Adrenal gland (tissue), 5 donors: ENCODE measurements around the gene SSH2.
"Not testable (repeated sequence)": the region's sequence is repeated elsewhere in the genome, so short reads cannot be mapped to it uniquely, and the experiment has no call there.

Experiments
- CTCF ChIP-seq, 6 experiments: fragments of 450-650 bp in 4 of 6; fragments of 200-600 bp in 2 of 6; sonication (generic) in 1 of 6; IDR thresholded peaks; 1 replicate in 5 of 6; 2 replicates in 1 of 6; pipeline versions ENCODE4 v1.5.1 to v1.8.0; 2016 to 2021; ENCODE audit warnings: antibody characterized with exemption in 6 of 6, mild to moderate bottlenecking in 2 of 6, moderate library complexity in 1 of 6
- POLR2A ChIP-seq, 2 donors: fragments of 450-650 bp; IDR thresholded peaks; one replicate each; pipeline ENCODE4 v1.6.1; 2017; ENCODE audit warnings: antibody characterized with exemption in 2 of 2, mild to moderate bottlenecking in 2 of 2, moderate library complexity in 1 of 2
- donor health status: DM: no; HTN: no; CAD: no.

GRCh38 chr17:29779812-29780190 lies 150.2 kb downstream of the SSH2 start:
- TF ChIP-seq CTCF, POLR2A (IDR thresholded peaks at IDR 0.05): not testable (repeated sequence)
